ENCODE results near the gene TES. TPM values are rescaled to one million over a fixed set of nuclear protein-coding genes. Genes with fewer than 3 reads are reported as not detected.
A peak's percentile ranks its signal among the peaks of the same experiment; 100 is the strongest.

TES gene
- total and polyA plus RNA-seq, 2 of the 13 experiments (the other 11 are each of a cell fraction or from before 2014, with no cell fraction given), result 21.6 to 23.0 TPM

- TF ChIP-seq HMGXB3 (CRISPR knock-in tag; IDR thresholded peaks at IDR 0.05; ENCODE audit: borderline replicate concordance) (no peak), ZNF510 (CRISPR knock-in tag; IDR thresholded peaks at IDR 0.05; ENCODE audit: low read depth) (no peak), ZNF646 (CRISPR knock-in tag; IDR thresholded peaks at IDR 0.05) (peak; percentile 84; the same call in 1 of the 2 replicates), KDM3A (CRISPR knock-in tag; IDR thresholded peaks at IDR 0.05; ENCODE audit: low read depth) (no peak), ZMYM4 (CRISPR knock-in tag; IDR thresholded peaks at IDR 0.05) (peak; percentile 59; the same call in 1 of the 2 replicates), MLXIP (CRISPR knock-in tag; IDR thresholded peaks at IDR 0.05; ENCODE audit: borderline replicate concordance) (no peak), KAT8 (CRISPR knock-in tag; IDR thresholded peaks at IDR 0.05) (0 out of 2 replicates have a peak, but pooled peaks have one; percentile 22), ZSCAN31 (CRISPR knock-in tag; IDR thresholded peaks at IDR 0.05; ENCODE audit: low read depth) (no peak), ZC3H4 (CRISPR knock-in tag; IDR thresholded peaks at IDR 0.05; ENCODE audit: borderline replicate concordance) (no peak), SKIL (CRISPR knock-in tag; IDR thresholded peaks at IDR 0.05; ENCODE audit: borderline replicate concordance) (no peak), ZNF512 (CRISPR knock-in tag; IDR thresholded peaks at IDR 0.05) (no peak)
Observed at GRCh38 chr7:116239434-116239833, 29.1 kb downstream of the TES start (continued).

Measured in HepG2 (cell line).